Right renal cortex interstitium (tissue), 3 donors: Measurements from ENCODE around the gene HNRNPH2. TPM values are rescaled to one million over a fixed set of nuclear protein-coding genes. Genes with fewer than 3 reads are reported as not detected.

ENCODE experiments used
- DNase-seq, 3 donors: peaks; one replicate each; pipeline ENCODE4 v3.0.0-alpha.2; 2013; ENCODE audit warnings: low read depth in 3 of 3, low spot score in 2 of 3
- polyA plus RNA-seq, 3 donors: library from polyadenylated mRNA; unstranded; fragments of 120-200 nt; gene quantifications; one replicate each; pipeline ENCODE4 v1.2.1, GENCODE V29; 2013; ENCODE audit not compliant: insufficient read length in 3 of 3

Gene HNRNPH2
- polyA plus RNA-seq, 3 donors = 157 to 169 (median 168) TPM

DNA sequence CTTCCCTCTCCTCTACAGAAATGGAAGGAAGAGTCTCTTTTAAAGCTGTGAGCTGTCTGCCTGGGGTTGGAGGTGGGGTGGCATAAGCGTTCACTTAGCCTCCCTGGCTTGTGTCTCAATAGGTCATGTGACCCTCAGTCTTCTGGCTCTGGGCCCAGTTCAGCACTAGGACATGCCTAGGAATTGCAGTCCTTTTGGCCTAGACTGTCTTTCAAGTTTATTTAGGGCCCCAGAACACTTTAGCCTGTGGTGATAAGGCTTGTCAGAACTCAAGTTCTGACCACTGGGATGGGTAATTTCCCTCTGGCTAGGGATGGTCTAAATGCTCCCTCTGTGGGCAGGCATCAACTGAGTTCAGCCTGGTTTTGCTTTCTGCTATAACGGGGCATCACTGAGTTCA, 42.9 kb downstream of the HNRNPH2 start:
- no peak for DNase-seq

DNA sequence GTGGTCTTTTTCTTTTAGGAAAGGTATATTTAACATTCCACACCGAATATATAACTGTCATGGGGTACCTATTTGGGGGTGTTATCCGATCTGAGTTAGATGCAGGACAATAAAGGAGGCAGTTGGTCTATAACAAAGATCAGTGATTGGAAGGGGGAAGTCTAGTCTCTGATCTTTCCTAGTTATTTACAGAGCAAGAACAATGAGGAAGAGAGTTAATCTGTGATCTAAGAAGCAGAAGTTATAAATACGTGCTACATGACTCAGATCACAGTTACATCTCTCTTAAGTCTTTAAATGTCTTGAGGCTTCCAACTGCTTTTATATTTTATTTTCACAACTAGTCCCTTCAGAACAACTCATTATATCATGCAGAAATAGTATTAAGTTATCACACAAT, 44.0 kb downstream of the HNRNPH2 start:
- no peak for DNase-seq

DNA sequence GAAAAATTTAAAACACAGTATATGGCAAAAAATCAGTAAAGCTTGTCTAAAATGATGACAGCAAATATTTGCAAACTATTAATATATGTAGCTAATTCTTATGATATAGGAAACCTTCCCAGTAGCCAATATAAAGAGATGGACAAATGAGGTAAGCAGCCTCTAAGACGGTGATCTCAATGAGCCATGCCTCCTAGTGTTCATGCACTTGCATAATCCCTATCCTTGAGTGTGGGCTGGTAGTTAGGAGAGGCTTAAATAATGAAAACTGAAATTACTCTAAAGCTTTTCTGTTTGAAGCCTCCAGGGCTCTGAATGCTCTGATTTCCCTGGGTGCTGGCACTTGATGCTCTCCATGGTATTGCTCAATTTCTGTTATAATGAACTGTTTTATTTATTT, 52.6 kb downstream of the HNRNPH2 start:
- no peak for DNase-seq

DNA sequence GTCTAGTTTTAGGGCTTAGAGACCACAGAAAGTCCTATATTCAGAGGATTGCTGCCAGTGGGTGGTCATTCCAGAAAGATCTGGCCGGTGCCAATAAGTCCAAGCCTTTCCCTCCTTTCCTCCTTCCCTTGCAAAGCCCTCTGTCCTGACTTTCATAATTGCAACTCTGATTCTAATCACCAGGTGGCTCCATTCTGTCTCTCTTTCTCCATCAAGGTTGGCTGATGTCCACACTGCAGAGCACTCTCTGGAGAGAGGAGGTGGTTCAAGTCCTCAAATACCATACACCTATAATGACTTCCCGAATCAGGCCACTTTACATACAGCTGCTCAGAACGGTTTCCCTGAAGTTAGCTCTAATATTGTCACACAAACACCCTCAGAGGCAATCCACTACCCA, 54.9 kb downstream of the HNRNPH2 start:
- DNase-seq = no peak

Other genes starting within 250 kb of the HNRNPH2 start
- gene DRP2, start 188.4 kb upstream of the HNRNPH2 start, polyA plus RNA-seq = 1 to 10 TPM; 1.7 to 1.9 (median 1.8) TPM
- under 1 TPM; 0.44 to 0.58 (median 0.52) TPM for gene TAF7L, start 116.9 kb upstream of the HNRNPH2 start, polyA plus RNA-seq
- gene TIMM8A, start 59.5 kb upstream of the HNRNPH2 start, polyA plus RNA-seq = 10 to 100 TPM; 19.1 to 19.5 (median 19.2) TPM
- gene BTK, start 22.0 kb upstream of the HNRNPH2 start, polyA plus RNA-seq = 1 to 10 TPM; 1.5 to 2.4 (median 1.7) TPM
- 1,000 to 10,000 TPM; 1,474 to 1,562 (median 1,481) TPM for gene RPL36A, start 17.2 kb upstream of the HNRNPH2 start, polyA plus RNA-seq
- 10 to 100 TPM; 31.5 to 37.3 (median 32.8) TPM for gene GLA, start 297 bp upstream of the HNRNPH2 start, polyA plus RNA-seq
- 10 to 100 TPM; 17.3 to 21.8 (median 17.8) TPM for gene ARMCX4, start 77.2 kb downstream of the HNRNPH2 start, polyA plus RNA-seq
- 10 to 100 TPM; 47.7 to 51.4 (median 50.5) TPM for gene ARMCX1, start 142.3 kb downstream of the HNRNPH2 start, polyA plus RNA-seq
- gene ARMCX6, start 209.8 kb downstream of the HNRNPH2 start, polyA plus RNA-seq = 10 to 100 TPM; 84.9 to 90.1 (median 88.4) TPM
- 100 to 1,000 TPM; 116 to 124 (median 118) TPM for gene ARMCX3, start 214.9 kb downstream of the HNRNPH2 start, polyA plus RNA-seq